Neuronal stem cell (in vitro differentiated cells): ENCODE results near the gene ACKR2.

Source experiments
- DNase-seq: peaks from one replicate; pipeline ENCODE4 v3.0.0-alpha.2; 2013; ENCODE audit warnings: low spot score
- H2AFZ ChIP-seq: one replicate; pipeline ENCODE4 v1.6.1; 2013; ENCODE audit warnings: mild to moderate bottlenecking, low read length, inconsistent platforms
- H2AK5ac ChIP-seq: 2 replicates; pipeline ENCODE4 v1.6.1; 2013; ENCODE audit warnings: low read depth, mild to moderate bottlenecking, inconsistent platforms, low read length, moderate library complexity, mixed read lengths
- H2BK120ac ChIP-seq: 2 replicates; pipeline ENCODE4 v1.6.1; 2013; ENCODE audit warnings: low read depth, mild to moderate bottlenecking, inconsistent platforms, low read length, moderate library complexity, mixed read lengths
- H2BK12ac ChIP-seq: one replicate; pipeline ENCODE4 v1.6.1; 2013; ENCODE audit warnings: low read length, inconsistent platforms
- H2BK15ac ChIP-seq: 2 replicates; pipeline ENCODE4 v1.6.1; 2013; ENCODE audit warnings: mild to moderate bottlenecking, low read length, inconsistent platforms, mixed read lengths
- H2BK5ac ChIP-seq: one replicate; pipeline ENCODE4 v1.6.1; 2013; ENCODE audit warnings: inconsistent platforms, mild to moderate bottlenecking, low read length, moderate library complexity
- H3K14ac ChIP-seq: one replicate; pipeline ENCODE4 v1.6.1; 2013; ENCODE audit warnings: low read length, inconsistent platforms
- H3K18ac ChIP-seq: 2 replicates; pipeline ENCODE4 v1.6.1; 2013; ENCODE audit warnings: low read length, inconsistent platforms
- H3K23ac ChIP-seq: 2 replicates; pipeline ENCODE4 v1.6.1; 2013; ENCODE audit warnings: low read depth, mild to moderate bottlenecking, mixed read lengths, low read length, inconsistent platforms; ENCODE audit not compliant: poor library complexity
- H3K27ac ChIP-seq: replicated peaks from 3 replicates; pipeline ENCODE4 v1.5.1; 2013; ENCODE audit warnings: low read length, inconsistent platforms
- H3K27me3 ChIP-seq, 3 experiments: 2 replicates each; pipeline ENCODE4 v1.6.1; 2013; ENCODE audit warnings: low read length in 3 of 3, mild to moderate bottlenecking in 2 of 3, inconsistent platforms in 1 of 3, low read depth in 1 of 3, mixed read lengths in 1 of 3, moderate library complexity in 1 of 3; ENCODE audit not compliant: control insufficient read depth in 3 of 3, insufficient read depth in 3 of 3
- H3K36me3 ChIP-seq, 2 donors: replicated peaks in 1 of 2; 2 replicates each; pipeline ENCODE4 v1.6.1; 2013; ENCODE audit warnings: low read length in 2 of 2; ENCODE audit not compliant: control insufficient read depth in 2 of 2, insufficient read depth in 2 of 2
- H3K4ac ChIP-seq: 2 replicates; pipeline ENCODE4 v1.6.1; 2013; ENCODE audit warnings: inconsistent platforms, mild to moderate bottlenecking, low read length, moderate library complexity
- H3K4me1 ChIP-seq, 2 donors: 1 replicate in 1 of 2; 2 replicates in 1 of 2; pipeline ENCODE4 v1.6.1; 2013; ENCODE audit warnings: low read length in 2 of 2, low read depth in 1 of 2; ENCODE audit not compliant: control insufficient read depth in 2 of 2, insufficient read depth in 1 of 2
- H3K4me2 ChIP-seq: one replicate; pipeline ENCODE4 v1.6.1; 2013; ENCODE audit warnings: mild to moderate bottlenecking, low read length, inconsistent platforms; ENCODE audit not compliant: insufficient read depth, poor library complexity, severe bottlenecking
- H3K4me3 ChIP-seq, 2 donors: 2 replicates each; pipeline ENCODE4 v1.5.1; 2013; ENCODE audit warnings: low read length in 2 of 2, mild to moderate bottlenecking in 2 of 2, inconsistent platforms in 1 of 2, moderate library complexity in 1 of 2
- H3K79me1 ChIP-seq: one replicate; pipeline ENCODE4 v1.6.1; 2013; ENCODE audit warnings: low read depth, mild to moderate bottlenecking, inconsistent platforms, low read length, moderate library complexity
- H3K9ac ChIP-seq: one replicate; pipeline ENCODE4 v1.6.1; 2013; ENCODE audit warnings: mild to moderate bottlenecking, low read depth, low read length, inconsistent platforms; ENCODE audit not compliant: poor library complexity
- H3K9me3 ChIP-seq, 2 donors: replicated peaks in 1 of 2; 2 replicates each; pipeline versions ENCODE3 to v1.6.1; 2013; ENCODE audit warnings: low read length in 2 of 2, mild to moderate bottlenecking in 2 of 2, inconsistent platforms in 1 of 2, low read depth in 1 of 2, mixed read lengths in 1 of 2, moderate library complexity in 1 of 2; ENCODE audit not compliant: control insufficient read depth in 2 of 2, insufficient read depth in 1 of 2
- H4K8ac ChIP-seq: one replicate; pipeline ENCODE4 v1.6.1; 2013; ENCODE audit warnings: low read depth, mild to moderate bottlenecking, inconsistent platforms, low read length, moderate library complexity
- H4K91ac ChIP-seq: one replicate; pipeline ENCODE4 v1.6.1; 2013; ENCODE audit warnings: low read length, low read depth, mild to moderate bottlenecking, inconsistent platforms; ENCODE audit not compliant: poor library complexity
- WGBS, 2 donors: extraction: QIAGEN DNeasy Blood & Tissue Kit; methylation state at CpG; one replicate each; pipeline ENCODE4 v1.1.7; 2013; ENCODE audit warnings: missing lambda C conversion rate in 2 of 2, mixed read lengths in 1 of 2; ENCODE audit not compliant: insufficient read length in 2 of 2, insufficient replicate concordance in 1 of 2; ENCODE audit errors: extremely low coverage in 2 of 2; 5-methylcytosine and 5-hydroxymethylcytosine counted together

ACKR2 gene

GRCh38 chr3:42804106-42804830, 5.0 kb upstream of the ACKR2 start, which contains the start of gene HIGD1A:
HIGD1A (minus strand) TSS chr3:42804490; CDS start chr3:42794253, 10,237 bp downstream.
- H2BK15ac ChIP-seq = peak within 1 kb of the TSS; percentile 19
- peak within 1 kb of the TSS; percentile 100 for H3K23ac ChIP-seq
- peak within 1 kb of the TSS; percentile 80 to 91 for H3K4me3 ChIP-seq
- no peak within 1 kb of the TSS for H3K4ac ChIP-seq
- H3K4me2 ChIP-seq = peak within 1 kb of the TSS; percentile 89
- H3K9ac ChIP-seq = peak within 1 kb of the TSS; percentile 97
- H3K14ac ChIP-seq = peak within 1 kb of the TSS; percentile 95
- no peak within 1 kb of the TSS for H4K8ac ChIP-seq
- peaks cover 0 to 4% of the 10 kb centered on the region in 2 donors for H3K9me3 ChIP-seq
- WGBS, 2 donors = no CpG with 5 or more reads among the region's 63 CpGs
- no peak within 1 kb of the TSS for H2BK12ac ChIP-seq
- peak within 1 kb of the TSS; percentile 69 for H3K27ac ChIP-seq
- peaks cover 0 to 14% (median 8%) of the 10 kb centered on the region in 3 experiments for H3K27me3 ChIP-seq
- H3K18ac ChIP-seq = peak within 1 kb of the TSS; percentile 96
- peak; percentile 93 for DNase-seq
- peaks cover 2 to 33% of the 10 kb centered on the region in 2 donors for H3K36me3 ChIP-seq
- peak within 1 kb of the TSS; percentile 33 for H2AK5ac ChIP-seq
- no peak within 1 kb of the TSS for H4K91ac ChIP-seq
- no peak within 1 kb of the TSS for H2BK120ac ChIP-seq
- H3K79me1 ChIP-seq = peaks cover 2% of the 10 kb centered on the region
- no peak within 1 kb of the TSS for H2BK5ac ChIP-seq
- H3K4me1 ChIP-seq = peaks cover 4 to 10% of the 10 kb centered on the region in 2 donors
- H2AFZ ChIP-seq = peak within 1 kb of the TSS; percentile 95

- Histone ChIP-seq H3K9ac (peak overlapping the region; percentile 78), H3K27ac (no peak overlapping the region), H3K79me1 (peaks cover 2% of the 10 kb centered on the region), H2BK15ac (no peak overlapping the region), H2AK5ac (no peak overlapping the region), H3K18ac (peak overlapping the region; percentile 96), H2AFZ (peak overlapping the region; percentile 95), H4K8ac (no peak overlapping the region), H2BK12ac (no peak overlapping the region), H3K36me3 (peaks cover 2 to 28% of the 10 kb centered on the region in 2 donors), H3K4me3 (peak overlapping the region; percentile 80 to 91), H3K4me2 (peak overlapping the region; percentile 89), H4K91ac (no peak overlapping the region), H3K4me1 (peaks cover 4 to 10% of the 10 kb centered on the region in 2 donors), H3K23ac (peak overlapping the region; percentile 100), H3K4ac (no peak overlapping the region), H3K14ac (peak overlapping the region; percentile 95), H3K9me3 (peaks cover 0 to under 1% of the 10 kb centered on the region in 2 donors), H2BK5ac (no peak overlapping the region), H2BK120ac (no peak overlapping the region), H3K27me3 (peaks cover 0 to 14% (median 8%) of the 10 kb centered on the region in 3 experiments)
- no CpG with 5 or more reads among the region's 13 CpGs for WGBS, 2 donors
- no peak for DNase-seq
Observed at GRCh38 chr3:42804831-42805132, 4.5 kb upstream of the ACKR2 start.

DNA sequence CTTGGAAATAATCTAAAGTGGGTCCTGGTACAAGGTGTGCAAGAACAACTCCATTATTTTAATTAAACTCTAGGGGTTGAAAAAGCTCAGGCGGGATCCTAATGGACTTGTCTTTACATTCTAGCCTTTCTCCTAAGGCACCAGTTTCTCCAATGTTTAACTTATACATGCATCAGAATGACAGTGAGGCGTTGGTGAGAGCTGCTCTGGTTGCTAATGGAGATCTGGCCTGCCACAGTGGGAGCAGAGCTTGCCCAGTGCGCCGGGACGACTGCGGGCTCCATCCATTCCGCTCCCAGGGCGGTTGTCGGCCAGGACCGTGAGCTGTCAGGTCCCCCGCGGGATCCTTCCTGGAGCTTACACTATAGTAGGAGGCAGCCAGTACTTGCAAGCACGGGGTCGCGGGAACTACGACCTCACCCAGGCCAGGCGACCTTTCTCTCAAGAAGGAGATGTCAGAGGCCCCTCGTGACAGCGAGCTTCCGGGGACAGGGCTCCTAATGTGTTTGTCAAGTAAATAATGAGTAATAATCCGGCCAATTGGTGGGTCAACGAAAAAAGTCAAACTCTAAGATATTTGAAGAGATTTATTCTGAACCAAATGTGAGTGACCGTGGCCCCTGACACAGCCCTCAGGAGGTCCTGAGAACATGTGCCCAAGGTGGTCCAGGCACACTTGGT, 4.0 kb upstream of the ACKR2 start:
- Histone ChIP-seq H2BK15ac (no peak overlapping the region), H2BK5ac (no peak overlapping the region), H3K14ac (no peak overlapping the region), H3K79me1 (peaks cover 2% of the 10 kb centered on the region), H3K27me3 (peaks cover 0 to 14% (median 8%) of the 10 kb centered on the region in 3 experiments), H3K4ac (no peak overlapping the region), H3K18ac (no peak overlapping the region), H2BK120ac (no peak overlapping the region), H2AFZ (peak overlapping the region; percentile 95), H3K4me2 (peak overlapping the region; percentile 89), H4K8ac (no peak overlapping the region), H2BK12ac (no peak overlapping the region), H3K27ac (no peak overlapping the region), H3K4me3 (peak overlapping the region in 1 of 2 donors; percentile 80), H4K91ac (no peak overlapping the region), H3K23ac (no peak overlapping the region), H3K9me3 (no peaks in the 10 kb centered on the region), H3K4me1 (peaks cover 4 to 10% of the 10 kb centered on the region in 2 donors), H3K9ac (no peak overlapping the region), H2AK5ac (no peak overlapping the region), H3K36me3 (peaks cover 2 to 23% of the 10 kb centered on the region in 2 donors)
- no CpG with 5 or more reads among the region's 23 CpGs for WGBS, 2 donors
- DNase-seq = peak; percentile 35

DNA sequence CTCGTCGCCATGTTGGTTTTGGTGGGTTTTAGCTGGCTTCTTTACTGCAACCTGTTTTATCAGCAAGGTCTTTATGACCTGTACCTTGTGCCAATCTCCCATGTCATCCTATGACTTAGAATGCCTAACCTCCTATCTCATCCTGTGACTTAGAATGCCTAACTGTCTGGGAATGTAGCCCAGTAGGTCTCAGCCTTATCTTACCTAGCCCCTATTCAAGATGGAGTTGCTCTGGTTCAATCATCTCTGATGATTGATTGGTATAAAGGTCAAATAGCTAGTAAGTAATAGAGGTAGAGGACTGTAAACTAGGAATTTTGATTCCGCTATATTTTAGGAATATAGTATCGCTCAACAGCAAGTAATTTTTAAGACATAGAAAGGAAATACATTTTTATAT, 1.3 kb upstream of the ACKR2 start:
- no peak overlapping the region for H2AFZ ChIP-seq
- H3K27ac ChIP-seq = no peak overlapping the region
- WGBS, 2 donors = no CpG with 5 or more reads among the region's 4 CpGs

More for the DNA sequence above, 1.3 kb upstream of the ACKR2 start:
- Histone ChIP-seq H2BK120ac (no peak overlapping the region), H3K14ac (no peak overlapping the region), H3K79me1 (peaks cover 2% of the 10 kb centered on the region), H3K4me1 (peaks cover 5 to 6% of the 10 kb centered on the region in 2 donors), H3K9me3 (no peaks in the 10 kb centered on the region), H3K9ac (no peak overlapping the region), H3K18ac (no peak overlapping the region), H3K4me3 (no peak overlapping the region), H3K27me3 (peaks cover 0 to 14% (median 8%) of the 10 kb centered on the region in 3 experiments), H2BK5ac (no peak overlapping the region), H2AK5ac (no peak overlapping the region), H4K91ac (no peak overlapping the region), H4K8ac (no peak overlapping the region), H2BK15ac (no peak overlapping the region), H2BK12ac (no peak overlapping the region), H3K4ac (no peak overlapping the region), H3K36me3 (no peaks in the 10 kb centered on the region), H3K23ac (no peak overlapping the region), H3K4me2 (no peak overlapping the region)
- DNase-seq = no peak
